H1 (cell line): ENCODE data around the gene DENND2D. TPM values are rescaled to one million over a fixed set of nuclear protein-coding genes. Genes with fewer than 3 reads are reported as not detected.

ENCODE experiments used
- CTCF ChIA-PET: fragments of 300-600 bp; sonication (Branson Sonifier 250); formaldehyde crosslinking; loops from one replicate; lab custom pipeline; 2021; ENCODE audit not compliant: partially characterized antibody; lab: Charles Lee
- POLR2A ChIA-PET: fragments of 300-600 bp; sonication (Branson Sonifier 250); formaldehyde crosslinking; loops from one replicate; lab custom pipeline; 2021; ENCODE audit warnings: inconsistent platforms; ENCODE audit not compliant: partially characterized antibody; lab: Charles Lee
- DNase-seq, 2 experiments: peaks; one replicate each; pipeline versions ENCODE4 v3.0.0 to v3.0.0-alpha.2; 2010 to 2022; ENCODE audit warnings: low spot score in 2 of 2, low read depth in 1 of 2, mixed read lengths in 1 of 2
- FAIRE-seq: peaks from 2 replicates; lab custom pipeline; 2011; peaks lifted over from hg19 to GRCh38; lab: Jason Lieb, UNC
- H2AFZ ChIP-seq: 2 replicates; pipeline ENCODE4 v1.8.1; 2012; ENCODE audit warnings: low read length, inconsistent platforms
- H2AK5ac ChIP-seq: 2 replicates; pipeline ENCODE4 v1.6.1; 2013; ENCODE audit warnings: low read depth, low read length
- H2BK120ac ChIP-seq: replicated peaks from 2 replicates; pipeline ENCODE3; 2013; ENCODE audit warnings: low read depth, low read length, inconsistent platforms
- H2BK12ac ChIP-seq: 2 replicates; pipeline ENCODE4 v1.6.1; 2013; ENCODE audit warnings: low read depth, low read length
- H2BK15ac ChIP-seq: 2 replicates; pipeline ENCODE4 v1.6.1; 2013; ENCODE audit warnings: low read length
- H2BK20ac ChIP-seq: 2 replicates; pipeline ENCODE4 v1.6.1; 2013; ENCODE audit warnings: low read length
- H2BK5ac ChIP-seq: 2 replicates; pipeline ENCODE4 v1.6.1; 2013; ENCODE audit warnings: low read depth, low read length
- H3K14ac ChIP-seq: 2 replicates; pipeline ENCODE4 v1.6.1; 2013; ENCODE audit warnings: inconsistent platforms; ENCODE audit not compliant: insufficient read length
- H3K18ac ChIP-seq: 2 replicates; pipeline ENCODE4 v1.6.1; 2013; ENCODE audit warnings: low read length; ENCODE audit errors: extremely low read depth
- H3K23ac ChIP-seq: 2 replicates; pipeline ENCODE4 v1.6.1; 2013; ENCODE audit warnings: inconsistent platforms; ENCODE audit not compliant: insufficient read length
- H3K23me2 ChIP-seq: 2 replicates; pipeline ENCODE4 v1.6.1; 2013; ENCODE audit warnings: low read depth, low read length
- H3K27ac ChIP-seq: 2 replicates; pipeline ENCODE4 v1.6.1; 2011; ENCODE audit warnings: low read depth, low read length, inconsistent platforms
- H3K27me3 ChIP-seq, 4 experiments: replicated peaks in 1 of 4; 1 replicate in 1 of 4; 2 replicates in 3 of 4; pipeline versions ENCODE4 v1.6.1 to v1.8.1; 2011 to 2013; ENCODE audit warnings: low read length in 3 of 4, mild to moderate bottlenecking in 3 of 4, inconsistent platforms in 2 of 4, mixed read lengths in 2 of 4, moderate library complexity in 1 of 4; ENCODE audit not compliant: control insufficient read depth in 3 of 4, insufficient read depth in 3 of 4; ENCODE audit errors: extremely low read depth in 1 of 4
- H3K36me3 ChIP-seq, 4 experiments: 2 replicates each; pipeline versions ENCODE4 v1.6.1 to v1.8.1; 2011 to 2013; ENCODE audit warnings: mild to moderate bottlenecking in 4 of 4, low read length in 3 of 4, moderate library complexity in 2 of 4, control low read depth in 1 of 4, inconsistent platforms in 1 of 4; ENCODE audit not compliant: insufficient read depth in 4 of 4, control insufficient read depth in 2 of 4
- H3K4ac ChIP-seq: replicated peaks from 2 replicates; pipeline ENCODE3; 2013; ENCODE audit warnings: low read length, low read depth, mixed read lengths, inconsistent platforms; ENCODE audit not compliant: insufficient read length
- H3K4me1 ChIP-seq, 4 experiments: replicated peaks in 1 of 4; 1 replicate in 1 of 4; 2 replicates in 3 of 4; pipeline versions ENCODE4 v1.6.1 to v1.8.1; 2011 to 2013; ENCODE audit warnings: low read length in 3 of 4, inconsistent platforms in 2 of 4, mixed read lengths in 1 of 4; ENCODE audit not compliant: insufficient read depth in 4 of 4, control insufficient read depth in 3 of 4
- H3K4me2 ChIP-seq, 2 experiments: 2 replicates each; pipeline versions ENCODE4 v1.6.1 to v1.8.1; 2011 to 2013; ENCODE audit warnings: low read depth in 2 of 2, low read length in 2 of 2, control low read depth in 1 of 2, inconsistent platforms in 1 of 2, mild to moderate bottlenecking in 1 of 2; ENCODE audit not compliant: insufficient read depth in 1 of 2
- H3K4me3 ChIP-seq, 4 experiments: fragments of 200-600, 300-600 bp in 1 of 4; sonication (generic), shearing (Covaris generic), sonication (Bioruptor Twin) in 1 of 4; 2 replicates each; pipeline versions ENCODE4 v1.5.1 to v1.8.1; 2011 to 2016; ENCODE audit warnings: low read length in 4 of 4, low read depth in 3 of 4, control low read depth in 2 of 4, inconsistent platforms in 2 of 4, mild to moderate bottlenecking in 2 of 4, mixed read lengths in 1 of 4, moderate library complexity in 1 of 4; ENCODE audit not compliant: insufficient read depth in 2 of 4; ENCODE audit errors: extremely low read depth in 1 of 4
- H3K56ac ChIP-seq: replicated peaks from 2 replicates; pipeline ENCODE3; 2013; ENCODE audit warnings: low read depth, mild to moderate bottlenecking, mixed read lengths, low read length, inconsistent platforms; ENCODE audit not compliant: insufficient read length
- H3K79me1 ChIP-seq: 2 replicates; pipeline ENCODE4 v1.6.1; 2013; ENCODE audit warnings: low read depth, low read length, control low read depth
- H3K79me2 ChIP-seq, 2 experiments: 2 replicates each; pipeline versions ENCODE4 v1.6.1 to v1.8.1; 2012 to 2013; ENCODE audit warnings: low read length in 2 of 2, mild to moderate bottlenecking in 2 of 2, inconsistent platforms in 1 of 2; ENCODE audit not compliant: insufficient read depth in 2 of 2, control insufficient read depth in 1 of 2
- H3K9ac ChIP-seq, 4 experiments: replicated peaks in 1 of 4; 1 replicate in 1 of 4; 2 replicates in 3 of 4; pipeline versions ENCODE4 v1.6.1 to v1.8.1; 2011 to 2013; ENCODE audit warnings: low read depth in 3 of 4, low read length in 3 of 4, control low read depth in 2 of 4, mild to moderate bottlenecking in 2 of 4, moderate library complexity in 2 of 4, inconsistent platforms in 1 of 4; ENCODE audit errors: extremely low read depth in 1 of 4
- H3K9me3 ChIP-seq, 2 experiments: 2 replicates each; pipeline versions ENCODE4 v1.6.1 to v1.8.1; 2012 to 2013; ENCODE audit warnings: mild to moderate bottlenecking in 2 of 2, moderate library complexity in 2 of 2, control low read depth in 1 of 2, inconsistent platforms in 1 of 2, low read depth in 1 of 2, low read length in 1 of 2, mixed read lengths in 1 of 2; ENCODE audit not compliant: insufficient read depth in 2 of 2
- H4K20me1 ChIP-seq, 2 experiments: replicated peaks in 1 of 2; 2 replicates each; pipeline versions ENCODE3 to v1.8.1; 2011 to 2013; ENCODE audit warnings: inconsistent platforms in 2 of 2, low read length in 2 of 2, mild to moderate bottlenecking in 1 of 2; ENCODE audit not compliant: insufficient read depth in 2 of 2, control insufficient read depth in 1 of 2
- H4K5ac ChIP-seq: 2 replicates; pipeline ENCODE4 v1.6.1; 2013; ENCODE audit warnings: low read length, low read depth, mixed read lengths, inconsistent platforms; ENCODE audit not compliant: insufficient read length
- H4K8ac ChIP-seq: 2 replicates; pipeline ENCODE4 v1.8.0; 2013; ENCODE audit warnings: mild to moderate bottlenecking, moderate library complexity, low read length, inconsistent platforms; ENCODE audit not compliant: insufficient read depth; ENCODE audit errors: extremely low read depth
- H4K91ac ChIP-seq: replicated peaks from 2 replicates; pipeline ENCODE3; 2013; ENCODE audit warnings: low read length, mixed read lengths, inconsistent platforms; ENCODE audit not compliant: insufficient read length
- CHD1 ChIP-seq: IDR thresholded peaks from 2 replicates; pipeline ENCODE4 v1.6.1; 2012; ENCODE audit warnings: low read depth, low read length, improper control_type of control experiment
- CHD2 ChIP-seq: IDR thresholded peaks from 2 replicates; pipeline ENCODE4 v1.6.1; 2012; ENCODE audit warnings: low read length, improper control_type of control experiment
- CTBP2 ChIP-seq: IDR thresholded peaks from 2 replicates; pipeline ENCODE4 v1.7.0; 2011; ENCODE audit warnings: borderline replicate concordance, mild to moderate bottlenecking, moderate library complexity, mixed read lengths, low read length; ENCODE audit not compliant: insufficient read depth, insufficient read length
- EZH2 ChIP-seq: fragments of 200-600 bp; sonication (generic); IDR thresholded peaks from 2 replicates; pipeline ENCODE4 v1.7.1; 2012; ENCODE audit warnings: low read depth, mild to moderate bottlenecking, moderate library complexity, low read length, inconsistent platforms; ENCODE audit not compliant: severe bottlenecking
- JUN ChIP-seq: IDR thresholded peaks from 2 replicates; pipeline ENCODE4 v1.6.1; 2011; ENCODE audit warnings: low read depth, mild to moderate bottlenecking, improper control_type of control experiment, low read length
- JUND ChIP-seq: IDR thresholded peaks from 2 replicates; pipeline ENCODE4 v1.6.1; 2011; ENCODE audit warnings: mild to moderate bottlenecking, improper control_type of control experiment, low read length
- MAFK ChIP-seq: IDR thresholded peaks from 2 replicates; pipeline ENCODE4 v1.6.1; 2012; ENCODE audit warnings: low read depth, mild to moderate bottlenecking, improper control_type of control experiment, low read length
- NRF1 ChIP-seq: IDR thresholded peaks from 2 replicates; pipeline ENCODE4 v1.6.1; 2011; ENCODE audit warnings: mild to moderate bottlenecking, low read depth, low read length, improper control_type of control experiment
- PHF8 ChIP-seq: fragments of 200-600 bp; sonication (generic); conservative IDR thresholded peaks from 2 replicates; pipeline ENCODE4 v1.7.1; 2012; ENCODE audit warnings: low read depth, mild to moderate bottlenecking, inconsistent platforms, low read length, moderate library complexity
- POLR2A ChIP-seq, 2 experiments: IDR thresholded peaks; 1 replicate in 1 of 2; 2 replicates in 1 of 2; pipeline ENCODE4 v1.6.1; 2011; ENCODE audit warnings: low read depth in 2 of 2, low read length in 2 of 2, mild to moderate bottlenecking in 2 of 2; ENCODE audit errors: control extremely low read depth in 1 of 2
- SIX5 ChIP-seq: IDR thresholded peaks from 2 replicates; pipeline ENCODE4 v1.6.1; 2011; ENCODE audit warnings: mild to moderate bottlenecking, low read depth, low read length
- TEAD4 ChIP-seq: IDR thresholded peaks from 2 replicates; pipeline ENCODE4 v1.6.1; 2012; ENCODE audit warnings: low read depth, low read length, inconsistent platforms, mixed read lengths
- WGBS, 2 experiments: shearing (Covaris generic) in 1 of 2; methylation state at CpG; one replicate each; pipeline versions ENCODE4 v1.1.6 to v1.1.7; 2013 to 2015; ENCODE audit warnings: low lambda C conversion rate in 2 of 2, mixed read lengths in 2 of 2, inconsistent platforms in 1 of 2, low coverage in 1 of 2, missing lambda C conversion rate in 1 of 2; ENCODE audit not compliant: insufficient replicate concordance in 2 of 2, insufficient coverage in 1 of 2, insufficient read length in 1 of 2; ENCODE audit errors: extremely low coverage in 1 of 2, missing lambda C conversion rate in 1 of 2; 5-methylcytosine and 5-hydroxymethylcytosine counted together
- polyA plus RNA-seq, 7 experiments: library from polyadenylated mRNA; depleted of rRNA in 3 of 7; stranded (reverse) in 5 of 7; unstranded in 2 of 7; fragments of >200 nt in 5 of 7; fragments of 200-250 nt in 2 of 7; gene quantifications; 1 replicate in 5 of 7; 2 replicates in 1 of 7; 4 replicates in 1 of 7; pipeline versions ENCODE4 v1.2.1 to v1.2.3, GENCODE V29; 2011 to 2013; ENCODE audit warnings: missing spikeins in 2 of 7, mixed read lengths in 2 of 7
- total RNA-seq: library from RNA; stranded (reverse); fragmentation: NEBNext Ultra II Directional; extraction: Animal tissue kit (Norgen Biotek cat#: 25700); gene quantifications from 2 replicates; pipeline ENCODE4 v1.2.1, GENCODE V29; 2021

DENND2D gene
- total and polyA plus RNA-seq, 2 of the 8 experiments (the other 6 are each of a cell fraction or from before 2014, with no cell fraction given): 0.58 to 1.6 TPM

DNA sequence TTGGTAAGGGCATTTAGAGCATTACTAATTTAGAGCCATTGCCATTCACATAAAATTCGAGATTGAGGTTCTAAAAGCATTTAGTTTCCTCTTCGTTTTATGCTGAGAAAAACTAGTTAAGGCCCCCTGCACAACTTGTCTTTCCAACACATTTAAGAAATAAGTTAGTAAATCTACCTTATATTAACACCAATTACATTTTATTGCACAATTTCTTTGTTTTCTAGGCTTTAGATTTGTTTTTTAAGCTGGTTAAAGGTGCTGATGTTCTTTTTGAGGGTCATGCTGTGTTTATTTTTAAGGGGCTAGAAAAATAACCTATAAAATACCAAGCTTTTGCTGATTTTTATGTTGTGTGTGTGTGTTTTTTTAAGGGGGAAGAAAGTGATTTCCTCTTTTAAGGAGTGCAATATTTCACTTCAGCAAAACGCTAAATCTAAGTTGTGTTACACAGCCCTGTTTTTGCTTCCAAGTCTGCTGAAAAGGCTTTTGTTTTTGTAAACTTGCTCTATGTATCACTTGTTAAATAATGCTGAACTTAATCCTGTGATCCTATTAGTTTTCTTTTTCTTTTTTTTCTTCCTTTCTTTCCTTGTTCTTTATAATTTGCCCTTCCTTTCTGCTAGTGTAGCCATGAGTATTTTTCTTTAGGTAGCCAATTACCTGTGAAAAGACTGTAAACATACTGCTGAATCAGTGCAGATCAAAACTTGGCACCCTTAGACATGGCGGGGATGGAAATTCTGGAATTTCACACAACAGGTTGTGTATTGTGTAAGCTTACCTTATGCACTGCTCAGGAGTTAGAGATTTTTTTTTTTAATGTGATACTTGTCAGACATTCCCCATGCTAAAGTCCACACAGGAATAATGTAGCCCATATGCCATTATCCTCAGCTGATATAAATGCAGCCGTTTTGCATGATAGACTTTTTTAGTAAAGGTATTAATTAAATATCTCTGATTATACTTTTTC is 58.9 kb downstream of the DENND2D start:
- H3K4me2 ChIP-seq: peak overlapping the region; percentile 57 to 71; a peak in 3 of 4 replicates
- CTCF ChIA-PET: interaction anchor here (0.9 kb wide), 1 partner anchor 10 kb away, joined by 3 read pairs; no protein-coding TSS in a partner anchor
- peaks cover 0 to 12% (median 1%) of the 10 kb centered on the region in 4 experiments; a peak in 3 of 8 replicates for H3K36me3 ChIP-seq
- peak overlapping the region in 3 of 4 experiments; percentile 52 to 83 (median 82); a peak in 6 of 8 replicates for H3K4me3 ChIP-seq
- H3K14ac ChIP-seq: no peak overlapping the region
- peaks cover 0 to 8% (median 0%) of the 10 kb centered on the region in 4 experiments; a peak in 3 of 7 replicates for H3K4me1 ChIP-seq
- no peak overlapping the region for H2BK20ac ChIP-seq
- H3K56ac ChIP-seq: no peak overlapping the region
- H2BK12ac ChIP-seq: no peak overlapping the region
- no peak for DNase-seq
- no peaks in the 10 kb centered on the region for H3K9me3 ChIP-seq
- 67% methylated on average over 5 of the region's 5 CpGs; no CpG with 5 or more reads in 1 of the 2 experiments for whole genome bisulfite sequencing, 2 experiments
- no peak overlapping the region for H3K4ac ChIP-seq
- H3K79me1 ChIP-seq: 0 out of 2 replicates have a peak, but pooled peaks cover 3% of the 10 kb centered on the region
- H2BK5ac ChIP-seq: no peak overlapping the region
- no peaks in the 10 kb centered on the region for H3K27me3 ChIP-seq
- no peak overlapping the region for H2BK120ac ChIP-seq
- no peak overlapping the region for H3K27ac ChIP-seq
- TF ChIP-seq NRF1 (no peak), JUN (no peak), CHD2 (no peak), SIX5 (no peak), CHD1 (no peak), PHF8 (no peak), JUND (no peak), CTBP2 (no peak), EZH2 (no peak), MAFK (no peak), TEAD4 (no peak), POLR2A (IDR thresholded peaks at IDR 0.05; ENCODE audit: control extremely low read depth in 1 of 2, low read depth in 2 of 2, low read length in 2 of 2) (no peak)
- no peak for FAIRE-seq
- no peak overlapping the region for H4K91ac ChIP-seq
- no peak overlapping the region for H3K18ac ChIP-seq
- no peak overlapping the region for H2AFZ ChIP-seq
- peaks cover 0 to 3% of the 10 kb centered on the region in 2 experiments for H4K20me1 ChIP-seq
- no peak overlapping the region for H4K5ac ChIP-seq
- POLR2A ChIA-PET: interaction anchor here (0.8 kb wide), 1 partner anchor 50 kb away, joined by 3 read pairs; no protein-coding TSS in a partner anchor
- H2AK5ac ChIP-seq: no peak overlapping the region
- peaks cover 10 to 68% of the 10 kb centered on the region in 2 experiments for H3K79me2 ChIP-seq
- H4K8ac ChIP-seq: no peak overlapping the region
- H3K23me2 ChIP-seq: no peaks in the 10 kb centered on the region; the same call in 1 of the 2 replicates
- no peak overlapping the region for H2BK15ac ChIP-seq
- no peak overlapping the region; a peak in 1 of 7 replicates for H3K9ac ChIP-seq
- no peak overlapping the region for H3K23ac ChIP-seq
